ENCODE results near the gene KLC4.

KLC4 gene

DNA sequence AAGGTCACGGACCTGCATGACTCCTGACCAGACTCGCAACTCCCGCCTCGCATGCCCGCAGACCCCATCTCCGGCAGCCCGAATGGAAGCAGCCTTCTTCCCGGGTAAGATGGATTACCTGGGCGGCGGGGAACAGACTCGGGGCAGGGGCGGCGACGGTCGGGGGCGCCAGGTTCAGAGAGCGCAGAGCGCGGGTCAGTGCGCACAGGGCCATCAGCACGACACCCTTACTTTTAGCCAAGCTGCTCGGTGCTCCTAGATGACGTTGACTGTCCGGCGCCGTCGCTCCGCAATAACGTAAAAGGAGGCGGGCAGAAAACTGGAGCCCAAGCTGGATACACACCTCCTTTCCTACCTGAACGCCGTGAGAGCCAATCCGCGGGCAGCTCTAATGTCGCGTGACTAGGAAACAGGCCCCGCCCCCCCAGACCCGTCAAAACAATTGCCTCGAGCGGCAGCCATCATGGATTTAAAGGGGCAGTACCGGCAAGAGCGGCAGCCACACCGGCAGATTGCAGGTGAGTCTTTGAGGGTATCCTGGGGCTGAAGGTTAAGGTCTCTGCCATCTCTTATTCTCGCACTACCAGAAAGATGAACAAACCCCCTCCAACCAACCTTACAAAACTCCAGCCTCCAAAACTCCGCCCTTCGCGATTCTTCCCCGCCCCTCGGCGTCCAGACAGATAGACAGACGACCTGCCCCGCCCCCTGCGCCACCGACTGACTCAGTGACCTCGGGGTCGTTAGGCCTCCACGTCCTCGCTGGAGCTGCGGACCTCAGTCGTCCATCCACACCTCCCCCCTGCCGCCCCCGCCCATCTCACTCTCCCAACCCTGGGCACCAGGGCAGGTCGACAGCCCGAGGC is at the start of gene KLC4, which contains the start of gene MRPL2:
KLC4 (plus strand) TSS at position 464 of the 866 bp plus-strand sequence. CDS start 1,705 bp downstream, outside the sequence.
MRPL2 (minus strand) TSS at position 267 of the 866 bp plus-strand sequence; CDS start at position 214, 53 bp downstream.
- DNase-seq: peak; percentile 98

DNA sequence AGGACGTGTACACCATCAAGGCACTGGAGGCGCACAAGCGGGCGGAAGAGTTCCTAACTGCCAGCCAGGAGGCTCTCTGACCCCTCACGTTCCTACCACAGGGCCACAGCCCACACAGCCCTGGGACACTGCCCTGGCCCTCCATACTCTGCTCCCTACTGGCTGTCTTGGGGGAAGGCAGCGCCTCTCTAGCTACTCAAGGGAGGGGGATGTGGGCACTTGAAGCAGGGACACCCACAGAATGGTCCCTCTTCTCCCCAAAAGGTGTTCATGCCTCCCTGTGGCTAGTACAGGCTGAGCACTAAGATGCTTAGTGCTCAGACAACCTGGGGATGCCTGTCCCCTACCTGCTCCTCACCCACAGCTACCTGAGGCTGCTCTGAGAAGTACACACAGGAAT is 48.2 kb upstream of the KLC4 start:
- no peak for DNase-seq

DNA sequence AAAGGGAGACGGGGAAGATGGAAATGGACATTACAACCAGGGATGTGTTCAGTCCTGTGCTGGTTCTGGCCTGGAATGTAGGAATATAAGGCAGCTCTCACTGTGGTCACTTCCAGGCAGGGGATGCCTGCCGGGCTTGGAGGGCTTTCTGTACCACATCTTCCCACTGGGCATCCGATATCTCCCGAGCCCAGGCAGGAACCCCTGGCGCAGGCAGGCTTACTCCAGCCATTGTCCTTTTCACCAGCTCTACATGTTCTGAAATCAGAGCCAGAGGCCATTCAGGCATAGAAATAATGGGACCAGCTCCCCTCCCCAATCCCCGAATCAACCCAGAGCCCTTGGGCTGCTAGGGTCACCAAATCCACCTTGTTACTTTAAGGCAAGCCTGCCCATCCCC is 47.1 kb upstream of the KLC4 start:
- DNase-seq: no peak

- no peak for DNase-seq
These were observed 46.2 kb upstream of the KLC4 start for GRCh38 chr6:43013097-43013842.

GRCh38 chr6:43013843-43014433 is 45.5 kb upstream of the KLC4 start, which contains the start of the genes KLHDC3 and MEA1:
Gene KLHDC3 (plus strand): TSS chr6:43014249. CDS start chr6:43017193, 2,944 bp downstream.
Gene MEA1 (minus strand): TSS chr6:43013946. CDS start chr6:43013813, 133 bp downstream.
- peak; percentile 99 for DNase-seq

GRCh38 chr6:43014434-43014909 is 45.0 kb upstream of the KLC4 start:
- DNase-seq: no peak

DNA sequence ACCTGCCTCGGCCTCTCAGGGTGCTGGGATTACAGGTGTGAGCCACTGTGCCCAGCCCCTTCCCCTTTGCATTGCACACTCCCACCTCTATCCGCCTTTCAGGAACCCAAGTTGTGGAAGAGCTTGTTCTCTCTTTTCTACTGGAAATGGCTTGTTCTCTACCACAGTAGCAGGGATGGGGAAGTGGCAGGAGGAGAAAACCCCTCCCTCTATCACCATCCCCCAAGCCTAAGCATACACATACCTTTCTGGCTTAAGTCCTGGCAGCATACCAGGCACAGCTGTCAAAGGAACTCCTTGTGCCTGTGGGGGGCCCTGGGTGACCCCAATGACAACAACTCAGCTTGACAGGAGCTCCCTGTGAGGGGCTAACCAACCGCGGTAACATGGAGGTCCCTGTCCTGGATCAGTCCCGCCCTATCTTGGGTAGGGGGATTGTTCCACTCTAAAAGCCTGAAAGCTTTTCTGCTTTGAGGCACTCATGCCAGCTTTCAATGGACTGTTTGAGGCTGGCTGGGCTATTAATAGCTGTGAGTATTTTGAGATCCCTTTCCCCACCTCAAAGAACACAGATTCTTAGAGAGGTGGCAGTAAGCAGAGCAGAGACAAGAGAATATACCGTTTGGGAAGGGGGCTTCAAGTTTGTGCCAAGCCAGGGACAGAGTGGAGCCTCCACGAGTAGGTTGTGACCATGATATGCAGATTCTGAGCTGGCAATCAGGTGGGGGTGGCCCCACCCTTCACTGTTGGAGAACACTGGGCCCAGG is 43.1 kb upstream of the KLC4 start:
- DNase-seq: no peak

- no peak for DNase-seq
These were observed 42.5 kb upstream of the KLC4 start for GRCh38 chr6:43016943-43017334.

DNA sequence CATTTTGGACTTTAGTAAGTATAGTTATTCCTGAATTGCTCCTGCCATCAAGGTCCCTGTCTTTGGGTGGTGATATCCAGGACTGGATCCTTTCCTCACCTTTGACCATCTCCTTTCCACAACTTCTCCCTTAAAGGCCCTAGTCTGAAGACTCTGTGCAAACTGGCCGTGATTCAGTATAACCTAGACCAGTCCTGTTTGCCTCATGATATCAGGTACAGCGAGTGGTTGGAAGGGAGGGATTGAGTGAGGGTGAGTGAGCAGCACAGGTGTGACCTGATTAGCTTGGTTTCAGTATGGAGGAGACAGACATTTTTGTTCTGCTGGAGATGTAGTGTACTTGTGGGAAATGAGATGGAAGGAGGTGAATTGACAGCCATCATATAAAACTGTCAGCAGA is 40.3 kb upstream of the KLC4 start:
- DNase-seq: no peak

- DNase-seq: no peak
These were observed 39.3 kb upstream of the KLC4 start for GRCh38 chr6:43020052-43020705.

DNA sequence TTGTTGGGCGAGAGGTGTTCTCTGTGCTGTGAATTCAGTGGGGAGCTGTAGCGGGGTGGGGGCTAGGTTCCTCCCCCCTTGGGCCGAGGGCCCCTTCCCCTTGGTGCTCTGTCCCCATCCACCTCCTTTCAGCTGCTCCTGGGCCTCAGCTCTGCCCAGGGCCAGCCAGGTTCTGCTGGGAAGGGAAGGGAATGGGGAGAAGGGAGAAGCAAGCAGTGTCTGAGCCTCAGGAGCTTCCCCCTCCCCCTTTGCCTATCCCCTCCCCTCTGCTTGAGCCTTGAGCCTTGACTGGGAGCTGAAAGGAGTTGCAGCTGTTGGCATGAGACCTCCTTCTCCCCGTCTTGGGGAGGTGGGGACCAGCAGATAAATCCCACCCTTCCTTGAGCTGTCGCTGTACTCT is 38.6 kb upstream of the KLC4 start:
- DNase-seq: no peak

- peak; percentile 81 for DNase-seq
These were observed 38.0 kb upstream of the KLC4 start, which contains the start of gene RRP36 for GRCh38 chr6:43021270-43022047. Gene RRP36 (plus strand): TSS chr6:43021623. CDS start chr6:43021655, 32 bp downstream.

GRCh38 chr6:43024436-43024835 is 35.0 kb upstream of the KLC4 start:
- DNase-seq: peak; percentile 26

GRCh38 chr6:43026365-43026764 is 33.1 kb upstream of the KLC4 start:
- DNase-seq: no peak

DNA sequence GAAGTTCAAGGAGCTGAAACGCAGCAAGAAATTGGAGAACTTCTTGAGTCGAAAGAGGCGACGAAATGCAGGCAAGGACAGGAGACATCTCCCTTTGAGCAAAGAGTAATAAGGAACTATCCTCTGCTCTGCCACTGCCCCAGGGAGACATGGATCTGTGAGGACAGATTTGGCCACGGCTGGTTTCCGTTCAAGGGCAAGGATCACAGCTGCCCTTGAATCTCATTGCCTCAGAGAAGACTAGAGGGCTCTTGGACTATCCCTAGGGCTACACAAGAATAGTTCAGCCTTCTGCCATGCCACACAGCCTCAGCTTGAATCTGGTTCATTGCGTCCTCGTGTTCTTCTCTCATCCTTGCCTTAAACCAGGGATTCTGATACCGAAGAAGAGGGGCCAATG is 30.3 kb upstream of the KLC4 start:
- no peak for DNase-seq

GRCh38 chr6:43032326-43032725 is 27.1 kb upstream of the KLC4 start:
- no peak for DNase-seq

- no peak for DNase-seq
These were observed 25.8 kb upstream of the KLC4 start for GRCh38 chr6:43033496-43034189.

- DNase-seq: no peak
These were observed 25.3 kb upstream of the KLC4 start for GRCh38 chr6:43034190-43034525.

DNA sequence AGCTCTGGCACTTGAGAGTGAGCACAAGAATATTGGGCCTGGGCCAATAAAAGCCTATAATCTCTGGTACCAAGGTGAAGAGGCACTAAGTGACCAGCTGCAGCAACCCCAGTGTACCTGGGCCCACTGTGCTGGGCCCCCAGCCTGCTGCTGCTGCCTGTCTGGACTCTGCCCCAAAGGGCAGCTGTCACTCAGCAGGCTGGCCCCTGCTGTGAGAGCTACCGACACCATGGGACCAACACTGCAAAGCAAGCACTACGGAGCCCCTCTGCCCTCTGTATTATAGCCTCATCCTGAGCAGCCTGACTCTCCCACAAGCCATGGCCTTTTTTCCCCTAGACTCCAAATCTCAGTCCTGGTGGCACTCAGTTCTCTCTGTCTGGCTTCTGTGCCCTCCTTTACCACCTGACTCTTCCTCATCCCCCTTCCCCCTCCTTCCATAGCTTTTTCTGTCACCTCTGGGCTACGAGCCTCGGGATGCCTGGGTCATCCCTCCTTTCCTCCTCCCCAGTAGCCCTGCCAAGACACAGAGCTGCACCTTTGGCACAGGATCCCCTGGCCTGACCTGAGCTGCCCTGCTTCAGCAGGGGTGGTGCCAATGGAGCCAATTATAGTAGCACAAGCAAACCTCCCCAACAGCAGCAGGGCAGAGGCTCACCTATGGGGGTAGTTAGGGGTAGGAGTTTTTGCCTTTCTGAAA is 23.8 kb upstream of the KLC4 start:
- DNase-seq: no peak

DNA sequence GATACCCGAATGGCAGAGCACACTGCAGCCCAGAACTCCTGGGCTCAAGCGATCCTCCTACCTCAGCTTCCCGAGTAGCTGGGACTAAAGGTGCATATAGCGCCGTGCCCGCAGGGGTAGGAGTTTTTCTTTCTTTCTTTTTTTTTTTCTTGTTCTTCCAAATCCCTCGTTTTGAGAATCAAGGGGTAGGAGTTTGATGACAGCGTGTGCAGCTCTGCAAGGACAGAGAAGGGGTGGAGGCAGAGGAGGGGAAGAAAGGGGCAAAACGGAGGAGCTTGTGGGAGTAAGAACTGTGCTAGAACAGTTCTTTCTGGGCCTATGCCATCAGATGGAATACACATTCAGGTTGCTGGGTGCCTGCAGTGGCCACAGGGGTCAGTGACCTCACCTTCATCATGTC is 22.7 kb upstream of the KLC4 start:
- no peak for DNase-seq
